Measurements from ENCODE around the gene DNAJC3. TPM values are rescaled to one million over a fixed set of nuclear protein-coding genes. Genes with fewer than 3 reads are reported as not detected.

Gene DNAJC3
- total and polyA plus RNA-seq, 2 of the 13 experiments (the other 11 are each of a cell fraction or from before 2014, with no cell fraction given) = 10.4 to 48.2 TPM

DNA sequence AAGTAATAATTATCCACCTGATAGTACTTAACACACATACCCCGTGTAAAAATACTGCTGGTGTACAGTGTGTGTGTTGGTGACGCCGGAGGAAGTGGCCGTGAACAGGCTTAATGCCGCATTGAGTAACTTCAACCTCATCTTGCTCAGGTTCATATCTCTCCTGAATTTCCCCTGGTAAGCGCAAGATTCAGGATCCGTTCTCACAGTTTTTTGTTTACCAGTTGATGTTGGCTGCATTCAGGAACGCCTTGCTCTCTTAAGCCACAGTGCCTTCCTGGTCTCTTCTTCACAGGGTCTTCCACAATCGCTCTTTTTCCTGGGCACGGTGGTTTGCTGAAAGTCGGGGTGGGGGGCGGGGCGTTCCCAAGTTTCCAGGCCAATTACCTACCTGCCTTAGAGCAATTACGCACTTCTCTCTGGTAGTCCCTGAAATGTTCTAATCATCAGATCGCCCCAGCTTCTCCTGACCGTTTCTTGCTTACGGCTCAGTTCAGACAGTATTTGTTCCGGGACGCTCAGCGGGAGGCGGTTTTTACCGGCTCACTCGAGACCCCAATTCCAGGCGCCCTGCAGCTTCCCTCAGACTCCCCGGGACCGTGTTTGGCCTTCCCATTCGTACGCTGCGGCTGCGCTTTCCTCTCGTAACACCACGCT lies 706 bp upstream of the DNAJC3 start (continued):
- TF ChIP-seq, protein P1, sequence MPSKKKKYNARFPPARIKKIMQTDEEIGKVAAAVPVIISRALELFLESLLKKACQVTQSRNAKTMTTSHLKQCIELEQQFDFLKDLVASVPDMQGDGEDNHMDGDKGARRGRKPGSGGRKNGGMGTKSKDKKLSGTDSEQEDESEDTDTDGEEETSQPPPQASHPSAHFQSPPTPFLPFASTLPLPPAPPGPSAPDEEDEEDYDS (CRISPR knock-in tag; IDR thresholded peaks at IDR 0.05) = no peak
- no peak; the same call in 1 of the 2 replicates for TF ChIP-seq ZNF205 (CRISPR knock-in tag; IDR thresholded peaks at IDR 0.05)
- no peak for TF ChIP-seq KLF12 (CRISPR knock-in tag; IDR thresholded peaks at IDR 0.05; ENCODE audit: borderline replicate concordance)
- no peak for TF ChIP-seq ATF3 (CRISPR knock-in tag; IDR thresholded peaks at IDR 0.05)
- no peak for TF ChIP-seq ELF3 (CRISPR knock-in tag; IDR thresholded peaks at IDR 0.05)
- no peak for TF ChIP-seq SP140L (CRISPR knock-in tag; IDR thresholded peaks at IDR 0.05; ENCODE audit: borderline replicate concordance)
- no peak for TF ChIP-seq RFX3 (CRISPR knock-in tag; IDR thresholded peaks at IDR 0.05)
- no peak for TF ChIP-seq U2AF2 (IDR thresholded peaks at IDR 0.05; ENCODE audit: low read depth, low read length)
- no peak; the same call in 1 of the 2 replicates for TF ChIP-seq ZNF329 (CRISPR knock-in tag; IDR thresholded peaks at IDR 0.05; ENCODE audit: low read depth)
- TF ChIP-seq IKZF1 (IDR thresholded peaks at IDR 0.05) = no peak
- TF ChIP-seq ZFP36 (IDR thresholded peaks at IDR 0.05; ENCODE audit: borderline replicate concordance, low read depth, low read length, partially characterized antibody) = no peak
- TF ChIP-seq ZFX (CRISPR knock-in tag; IDR thresholded peaks at IDR 0.05; ENCODE audit: low read depth) = no peak
- peak; percentile 74 for TF ChIP-seq ASH2L (IDR thresholded peaks at IDR 0.05; ENCODE audit: insufficient read length, low read depth, low read length)
- no peak for TF ChIP-seq KMT2A (CRISPR knock-in tag; IDR thresholded peaks at IDR 0.05)
- TF ChIP-seq ZNF264 (CRISPR knock-in tag; IDR thresholded peaks at IDR 0.05) = 0 out of 2 replicates have a peak, but pooled peaks have one; percentile 31
- no peak for TF ChIP-seq SMAD3 (CRISPR knock-in tag; IDR thresholded peaks at IDR 0.05)
- no peak for TF ChIP-seq HNF4G (IDR thresholded peaks at IDR 0.05; ENCODE audit: borderline replicate concordance, low read depth, low read length)
- TF ChIP-seq HNF4G (CRISPR knock-in tag; IDR thresholded peaks at IDR 0.05; ENCODE audit: borderline replicate concordance, low read depth) = no peak
- no peak for TF ChIP-seq PHF8 (CRISPR knock-in tag; IDR thresholded peaks at IDR 0.05)
- TF ChIP-seq ZNF24 (IDR thresholded peaks at IDR 0.05) = no peak
- TF ChIP-seq SAFB2 (CRISPR knock-in tag; IDR thresholded peaks at IDR 0.05; ENCODE audit: borderline replicate concordance, low read depth) = no peak
- no peak for TF ChIP-seq KAT2B (IDR thresholded peaks at IDR 0.05; ENCODE audit: borderline replicate concordance, low read depth, low read length)
- TF ChIP-seq SMARCE1 (IDR thresholded peaks at IDR 0.05; ENCODE audit: borderline replicate concordance) = no peak
- TF ChIP-seq PRMT3 (CRISPR knock-in tag; IDR thresholded peaks at IDR 0.05; ENCODE audit: borderline replicate concordance, low read depth) = no peak
- TF ChIP-seq GLMP (CRISPR knock-in tag; IDR thresholded peaks at IDR 0.05; ENCODE audit: borderline replicate concordance) = no peak
- TF ChIP-seq ZNF292 (CRISPR knock-in tag; IDR thresholded peaks at IDR 0.05; ENCODE audit: borderline replicate concordance, low read depth) = no peak
- no peak for TF ChIP-seq ZNF576 (CRISPR knock-in tag; IDR thresholded peaks at IDR 0.05)
- TF ChIP-seq ISL2 (CRISPR knock-in tag; IDR thresholded peaks at IDR 0.05) = no peak
- TF ChIP-seq, protein P2, sequence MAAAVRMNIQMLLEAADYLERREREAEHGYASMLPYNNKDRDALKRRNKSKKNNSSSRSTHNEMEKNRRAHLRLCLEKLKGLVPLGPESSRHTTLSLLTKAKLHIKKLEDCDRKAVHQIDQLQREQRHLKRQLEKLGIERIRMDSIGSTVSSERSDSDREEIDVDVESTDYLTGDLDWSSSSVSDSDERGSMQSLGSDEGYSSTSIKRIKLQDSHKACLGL (CRISPR knock-in tag; IDR thresholded peaks at IDR 0.05) = no peak
- TF ChIP-seq TAF15 (IDR thresholded peaks at IDR 0.05; ENCODE audit: low read depth, low read length, poor library complexity, severe bottlenecking) = no peak
- no peak for TF ChIP-seq CENPX (CRISPR knock-in tag; IDR thresholded peaks at IDR 0.05)
